Activated CD4-positive, alpha-beta T cell treated with anti-CD3 and anti-CD28 coated beads for 36 hours (primary cell): ENCODE results near the gene AGBL3. TPM values are rescaled to one million over a fixed set of nuclear protein-coding genes. Genes with fewer than 3 reads are reported as not detected.
"Not testable (repeated sequence)": the region's sequence is repeated elsewhere in the genome, so short reads cannot be mapped to it uniquely, and the experiment has no call there.

Source experiments
- ATAC-seq: fragments of 200-7000 bp; cut with Tn5 transposase; one replicate; pipeline ENCODE4 v1.10.0; 2021; ENCODE audit warnings: mild to moderate bottlenecking, moderate library complexity
- CTCF ChIA-PET: fragments of 350-600 bp; sonication (Branson Sonifier 250); formaldehyde crosslinking; loops from one replicate; lab custom pipeline; 2021; ENCODE audit warnings: antibody characterized with exemption; lab: Charles Lee
- POLR2A ChIA-PET: fragments of 350-600 bp; sonication (Branson Sonifier 250); formaldehyde crosslinking; loops from one replicate; lab custom pipeline; 2021; ENCODE audit warnings: antibody characterized with exemption, inconsistent platforms; lab: Charles Lee
- DNase-seq: peaks from one replicate; pipeline ENCODE4 v3.0.0-alpha.2; 2020
- H3K27ac Mint-ChIP-seq: one replicate; pipeline ENCODE4 v1.8.0; 2021; ENCODE audit warnings: mixed read lengths
- H3K27me3 Mint-ChIP-seq: one replicate; pipeline ENCODE4 v1.8.0; 2021; ENCODE audit warnings: mixed read lengths
- H3K36me3 Mint-ChIP-seq: one replicate; pipeline ENCODE4 v1.8.0; 2021; ENCODE audit warnings: low read depth, mixed read lengths
- H3K4me1 Mint-ChIP-seq: one replicate; pipeline ENCODE4 v1.8.0; 2021; ENCODE audit warnings: mixed read lengths
- H3K4me3 Mint-ChIP-seq: one replicate; pipeline ENCODE4 v1.8.0; 2021; ENCODE audit warnings: mild to moderate bottlenecking, moderate library complexity, mixed read lengths
- H3K9me3 Mint-ChIP-seq: one replicate; pipeline ENCODE4 v1.8.0; 2021; ENCODE audit warnings: low read depth, mixed read lengths
- intact Hi-C, 2 experiments: fragments of 100-400 bp; cut with DNase I in 1 of 2; cut with micrococcal nuclease in 1 of 2; formaldehyde crosslinking; loops; one replicate each; pipeline versions ENCODE4 v1.14.2 to v1.15.1; 2022 to 2024; cut with DNase I, micrococcal nuclease
- total RNA-seq, 2 experiments: library from RNA; stranded (reverse); gene quantifications; one replicate each; pipeline ENCODE4 v1.2.3, GENCODE V29; 2021

AGBL3 gene
- total RNA-seq, 2 experiments from 2014 or later = 2.1 to 2.2 TPM

- Mint-ChIP-seq H3K27me3 (no peaks in the 10 kb centered on the region), H3K9me3 (no peaks in the 10 kb centered on the region), H3K4me1 (peaks cover 32% of the 10 kb centered on the region), H3K36me3 (peaks cover 23% of the 10 kb centered on the region), H3K27ac (no peak overlapping the region), H3K4me3 (no peak overlapping the region)
- intact Hi-C loops = no loop called here
- DNase-seq (no peak), ATAC-seq (no peak)
- POLR2A ChIA-PET = no interaction called here
- CTCF ChIA-PET = interaction anchor here (0.8 to 3.5 kb wide), 2 partner anchors 11 to 242 kb away, joined by 5 to 26 read pairs; partner anchors contain the start of gene AGBL3
Measured at GRCh38 chr7:134997214-134997885, 11.0 kb downstream of the AGBL3 start.

GRCh38 chr7:134999136-134999535 is 12.8 kb downstream of the AGBL3 start:
- DNase-seq (no peak), ATAC-seq (no peak)
- no peaks in the 10 kb centered on the region for H3K27me3 Mint-ChIP-seq
- CTCF ChIA-PET = interaction anchor here (1.8 kb wide), 1 partner anchor 12 kb away, joined by 5 read pairs; no protein-coding TSS in a partner anchor
- no peak overlapping the region for H3K4me3 Mint-ChIP-seq
- intact Hi-C loops = no loop called here
- H3K9me3 Mint-ChIP-seq = no peaks in the 10 kb centered on the region
- H3K27ac Mint-ChIP-seq = no peak overlapping the region
- POLR2A ChIA-PET = no interaction called here
- peaks cover 19% of the 10 kb centered on the region for H3K4me1 Mint-ChIP-seq
- peaks cover 16% of the 10 kb centered on the region for H3K36me3 Mint-ChIP-seq

- Mint-ChIP-seq H3K27me3 (no peaks in the 10 kb centered on the region), H3K4me1 (no peaks in the 10 kb centered on the region), H3K36me3 (peaks cover 3% of the 10 kb centered on the region), H3K27ac (no peak overlapping the region), H3K9me3 (peaks cover under 1% of the 10 kb centered on the region), H3K4me3 (no peak overlapping the region)
- ATAC-seq = no peak
- ChIA-PET CTCF (interaction anchor here (0.7 to 1.0 kb wide), 3 partner anchors 13 to 498 kb away, joined by 3 read pairs; no protein-coding TSS in a partner anchor), POLR2A (no interaction called here)
- intact Hi-C loops = no loop called here
- no peak for DNase-seq
Measured at GRCh38 chr7:135001390-135002165, 15.3 kb downstream of the AGBL3 start.

- ATAC-seq = no peak
- Mint-ChIP-seq H3K9me3 (peaks cover 6% of the 10 kb centered on the region), H3K4me3 (no peak overlapping the region), H3K4me1 (no peaks in the 10 kb centered on the region), H3K27ac (no peak overlapping the region), H3K36me3 (peaks cover 2% of the 10 kb centered on the region), H3K27me3 (no peaks in the 10 kb centered on the region)
- ChIA-PET POLR2A (interaction anchor here (0.7 kb wide), 1 partner anchor 465 kb away, joined by 3 read pairs; no protein-coding TSS in a partner anchor), CTCF (no interaction called here)
- no peak for DNase-seq
- intact Hi-C loops = no loop called here
Measured at GRCh38 chr7:135012229-135012628, 25.9 kb downstream of the AGBL3 start.

GRCh38 chr7:135023622-135024021 is 37.3 kb downstream of the AGBL3 start:
- POLR2A ChIA-PET = no interaction called here
- ATAC-seq = no peak
- Mint-ChIP-seq H3K4me1 (no peaks in the 10 kb centered on the region), H3K36me3 (no peaks in the 10 kb centered on the region), H3K27me3 (no peaks in the 10 kb centered on the region), H3K27ac (no peak overlapping the region), H3K4me3 (no peak overlapping the region), H3K9me3 (peaks cover 9% of the 10 kb centered on the region)
- CTCF ChIA-PET = no interaction called here
- intact Hi-C loops = no loop called here
- no peak for DNase-seq

GRCh38 chr7:135035252-135035651 is 48.9 kb downstream of the AGBL3 start:
- intact Hi-C loops = no loop called here
- Mint-ChIP-seq H3K4me1 (no peaks in the 10 kb centered on the region), H3K9me3 (no peaks in the 10 kb centered on the region), H3K36me3 (no peaks in the 10 kb centered on the region), H3K27ac (no peak overlapping the region), H3K27me3 (peaks cover 7% of the 10 kb centered on the region), H3K4me3 (no peak overlapping the region)
- CTCF ChIA-PET = interaction anchor here (0.6 kb wide), 1 partner anchor 311 kb away, joined by 3 read pairs; no protein-coding TSS in a partner anchor
- no peak for DNase-seq
- ATAC-seq = no peak
- POLR2A ChIA-PET = no interaction called here

GRCh38 chr7:135067017-135067416 is 80.7 kb downstream of the AGBL3 start:
- H3K27me3 Mint-ChIP-seq, POLR2A ChIA-PET, CTCF ChIA-PET, H3K4me1 Mint-ChIP-seq, H3K4me3 Mint-ChIP-seq, H3K36me3 Mint-ChIP-seq, DNase-seq, H3K27ac Mint-ChIP-seq, H3K9me3 Mint-ChIP-seq, ATAC-seq, intact Hi-C loops: not testable (repeated sequence)

GRCh38 chr7:135074096-135074495 is 87.8 kb downstream of the AGBL3 start:
- Mint-ChIP-seq H3K36me3 (no peaks in the 10 kb centered on the region), H3K27ac (no peak overlapping the region), H3K27me3 (no peaks in the 10 kb centered on the region), H3K4me1 (no peaks in the 10 kb centered on the region), H3K9me3 (no peaks in the 10 kb centered on the region), H3K4me3 (no peak overlapping the region)
- no peak for DNase-seq
- CTCF ChIA-PET = no interaction called here
- POLR2A ChIA-PET = no interaction called here
- intact Hi-C loops = no loop called here
- no peak for ATAC-seq

- ChIA-PET CTCF (no interaction called here), POLR2A (no interaction called here)
- Mint-ChIP-seq H3K4me3 (no peak overlapping the region), H3K36me3 (no peaks in the 10 kb centered on the region), H3K27ac (peak overlapping the region; percentile 24), H3K27me3 (no peaks in the 10 kb centered on the region), H3K4me1 (no peaks in the 10 kb centered on the region), H3K9me3 (no peaks in the 10 kb centered on the region)
- ATAC-seq (no peak), DNase-seq (no peak)
- intact Hi-C loops = no loop called here
Measured at GRCh38 chr7:135074531-135074930, 88.2 kb downstream of the AGBL3 start.

GRCh38 chr7:135075716-135076115 is 89.4 kb downstream of the AGBL3 start:
- Mint-ChIP-seq H3K36me3 (no peaks in the 10 kb centered on the region), H3K4me1 (no peaks in the 10 kb centered on the region), H3K4me3 (no peak overlapping the region), H3K27ac (no peak overlapping the region), H3K9me3 (no peaks in the 10 kb centered on the region), H3K27me3 (no peaks in the 10 kb centered on the region)
- ATAC-seq (no peak), DNase-seq (no peak)
- CTCF ChIA-PET = no interaction called here
- POLR2A ChIA-PET = no interaction called here
- intact Hi-C loops = no loop called here

GRCh38 chr7:135076882-135077281 is 90.6 kb downstream of the AGBL3 start:
- ChIA-PET POLR2A (no interaction called here), CTCF (no interaction called here)
- Mint-ChIP-seq H3K27ac (no peak overlapping the region), H3K4me3 (no peak overlapping the region), H3K4me1 (no peaks in the 10 kb centered on the region), H3K27me3 (no peaks in the 10 kb centered on the region), H3K9me3 (no peaks in the 10 kb centered on the region), H3K36me3 (no peaks in the 10 kb centered on the region)
- no peak for DNase-seq
- intact Hi-C loops = no loop called here
- no peak for ATAC-seq

GRCh38 chr7:135077642-135078041 is 91.3 kb downstream of the AGBL3 start:
- H3K27me3 Mint-ChIP-seq = no peaks in the 10 kb centered on the region
- H3K27ac Mint-ChIP-seq = no peak overlapping the region
- no peaks in the 10 kb centered on the region for H3K9me3 Mint-ChIP-seq
- no peak for ATAC-seq
- CTCF ChIA-PET = interaction anchor here (0.6 to 0.8 kb wide), 3 partner anchors 106 to 580 kb away, joined by 3 to 5 read pairs (median 3); no protein-coding TSS in a partner anchor
- H3K36me3 Mint-ChIP-seq = no peaks in the 10 kb centered on the region
- no peak for DNase-seq
- POLR2A ChIA-PET = no interaction called here
- intact Hi-C loops = no loop called here
- no peak overlapping the region for H3K4me3 Mint-ChIP-seq
- H3K4me1 Mint-ChIP-seq = no peaks in the 10 kb centered on the region
